ENCODE measurements around the gene AHDC1.
"Not testable (repeated sequence)": the region's sequence is repeated elsewhere in the genome, so short reads cannot be mapped to it uniquely, and the experiment has no call there.

AHDC1 gene

GRCh38 chr1:27547220-27548116 lies 56.5 kb downstream of the AHDC1 start:
- DNase-seq = no peak

DNA sequence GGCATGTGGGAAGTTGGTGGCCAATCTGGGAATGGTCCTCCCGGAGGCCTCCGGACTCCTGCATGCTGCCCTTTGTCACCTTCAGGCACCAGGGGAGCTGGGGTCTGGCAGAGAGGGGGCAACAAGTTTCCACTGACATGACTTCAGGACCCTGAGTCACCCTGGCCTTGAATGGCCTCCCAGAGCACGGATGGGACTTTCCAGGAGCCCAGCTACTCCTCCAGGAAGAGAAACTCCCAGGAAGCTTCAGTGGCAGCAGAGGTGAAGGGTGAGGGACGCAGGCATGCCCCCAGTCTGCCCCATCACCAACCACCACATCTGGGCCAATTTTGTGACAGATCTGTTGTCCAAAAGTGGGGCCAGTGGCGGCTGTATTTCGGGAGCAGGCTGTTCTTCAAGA lies 58.1 kb downstream of the AHDC1 start:
- DNase-seq = no peak

GRCh38 chr1:27545271-27545670 lies 58.7 kb downstream of the AHDC1 start:
- no peak for DNase-seq

DNA sequence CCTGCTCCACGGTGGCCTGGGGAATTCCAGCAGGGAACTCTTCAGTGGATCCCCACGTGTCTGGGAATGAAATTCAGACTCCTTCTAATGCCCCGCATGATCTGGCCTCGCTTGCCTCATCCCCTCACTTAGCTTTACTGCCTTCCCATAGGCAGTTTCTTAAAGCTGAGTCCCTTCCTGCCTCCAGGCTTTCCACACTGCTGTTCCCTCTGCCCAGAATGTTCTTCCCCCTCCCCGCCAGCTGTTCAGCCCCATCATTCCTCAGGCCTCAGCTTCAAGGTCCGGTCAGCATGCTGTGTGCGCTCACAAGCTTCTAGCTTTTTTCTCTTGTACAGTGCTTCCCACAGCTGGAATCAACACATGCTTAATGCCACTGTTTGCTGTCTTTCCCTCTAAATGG lies 59.1 kb downstream of the AHDC1 start:
- DNase-seq = no peak

DNA sequence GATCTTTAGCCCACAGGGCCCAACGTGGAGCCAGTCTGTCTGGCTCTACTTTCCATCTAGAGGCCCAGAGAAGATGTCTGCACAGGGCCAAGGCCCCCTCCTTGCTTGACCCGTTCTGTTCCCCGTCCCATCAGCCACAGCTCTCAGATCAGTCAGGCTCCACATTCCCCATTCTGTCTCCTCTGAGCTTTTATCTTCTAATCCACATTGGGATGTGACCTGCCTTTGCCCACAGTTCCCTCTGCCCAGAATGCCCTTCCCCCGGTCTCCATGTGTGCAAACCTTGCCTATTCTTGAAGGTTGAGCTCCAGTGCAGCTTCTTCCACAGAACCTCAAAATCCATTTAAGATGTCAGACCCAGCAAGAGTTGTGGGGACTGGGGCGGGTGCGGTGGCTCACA lies 60.7 kb downstream of the AHDC1 start:
- no peak for DNase-seq

GRCh38 chr1:27542463-27543273 lies 61.3 kb downstream of the AHDC1 start:
- DNase-seq = no peak

- no peak for DNase-seq
These were observed 63.8 kb downstream of the AHDC1 start for GRCh38 chr1:27539901-27540861.

DNA sequence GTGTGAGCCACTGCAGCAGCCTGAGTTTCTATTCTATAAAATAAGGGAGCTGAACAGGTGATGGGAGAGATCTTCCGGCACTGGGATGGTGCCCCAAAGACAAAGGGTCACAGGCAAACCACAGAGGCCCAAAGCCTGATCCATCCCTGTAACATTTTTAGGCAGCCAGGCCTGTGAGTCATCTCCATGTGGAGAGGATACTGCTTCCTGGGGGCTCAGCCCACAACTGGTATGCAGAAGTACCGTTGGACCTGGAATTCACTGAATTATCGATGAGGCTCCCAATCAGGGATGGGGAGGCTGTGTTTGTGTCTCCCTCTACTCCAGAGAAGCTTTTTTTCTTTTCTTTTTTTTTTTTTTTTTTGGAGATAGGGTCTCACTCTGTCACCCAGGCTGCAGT lies 65.2 kb downstream of the AHDC1 start:
- DNase-seq = no peak

DNA sequence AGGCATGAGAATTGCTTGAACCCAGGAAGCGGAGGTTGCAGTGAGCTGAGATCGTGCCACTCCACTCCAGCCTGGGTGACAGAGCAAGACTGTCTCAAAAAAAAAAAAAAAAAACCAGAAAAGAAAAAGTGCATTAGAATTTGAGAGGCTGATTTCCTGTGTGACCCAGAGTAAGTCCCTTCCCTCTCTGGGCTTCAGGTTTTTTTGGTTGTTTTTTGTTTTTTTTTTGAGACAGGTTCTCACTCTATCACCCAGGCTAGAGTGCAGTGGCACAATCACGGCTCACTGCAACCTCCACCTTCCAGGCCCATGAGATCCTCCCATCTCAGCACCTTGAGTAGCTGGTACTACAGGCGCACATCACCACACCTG lies 65.7 kb downstream of the AHDC1 start:
- not testable (repeated sequence) for DNase-seq

DNA sequence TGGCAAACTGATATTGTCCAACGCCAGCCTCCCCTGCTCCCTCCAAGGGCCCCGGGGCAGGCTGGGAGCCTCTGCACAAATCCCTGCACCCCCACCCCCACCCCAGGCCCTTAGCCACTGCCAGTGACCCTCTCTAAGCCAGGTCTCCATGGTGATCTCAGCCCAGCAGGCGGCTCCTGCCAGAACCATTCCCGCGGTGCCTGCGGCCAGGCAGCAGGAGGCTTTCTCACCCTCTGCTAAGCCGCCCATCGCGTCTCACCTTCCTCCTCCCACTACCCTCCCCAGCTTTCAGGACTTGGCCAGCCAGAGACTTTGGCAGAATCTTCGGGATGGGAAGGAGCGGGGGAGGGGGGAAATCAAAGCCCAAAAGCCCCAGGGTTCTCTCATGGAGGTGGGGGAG lies 67.2 kb downstream of the AHDC1 start:
- DNase-seq = no peak

- no peak for DNase-seq
These were observed 67.8 kb downstream of the AHDC1 start for GRCh38 chr1:27536010-27536757.

DNA sequence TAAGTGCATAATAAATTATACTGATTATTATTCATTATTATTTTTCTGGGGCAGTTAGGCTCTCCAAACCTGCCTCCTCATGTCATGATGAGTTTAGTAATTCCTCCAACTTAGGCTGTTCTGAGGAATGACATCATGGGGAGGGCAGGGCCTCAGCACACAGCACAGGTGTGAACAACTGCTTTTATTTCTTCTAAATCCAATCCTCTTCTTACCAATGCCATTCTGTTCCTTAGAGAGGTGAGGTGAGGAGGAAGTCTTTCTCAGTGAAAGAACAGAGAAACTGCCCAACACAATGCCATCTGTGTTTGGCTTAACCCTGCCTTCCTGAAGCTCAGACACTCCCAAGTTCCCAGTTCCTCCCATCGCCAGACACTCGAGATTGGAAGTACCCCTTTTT lies 68.6 kb downstream of the AHDC1 start:
- no peak for DNase-seq

GRCh38 chr1:27531959-27532685 lies 71.8 kb downstream of the AHDC1 start:
- DNase-seq = no peak

DNA sequence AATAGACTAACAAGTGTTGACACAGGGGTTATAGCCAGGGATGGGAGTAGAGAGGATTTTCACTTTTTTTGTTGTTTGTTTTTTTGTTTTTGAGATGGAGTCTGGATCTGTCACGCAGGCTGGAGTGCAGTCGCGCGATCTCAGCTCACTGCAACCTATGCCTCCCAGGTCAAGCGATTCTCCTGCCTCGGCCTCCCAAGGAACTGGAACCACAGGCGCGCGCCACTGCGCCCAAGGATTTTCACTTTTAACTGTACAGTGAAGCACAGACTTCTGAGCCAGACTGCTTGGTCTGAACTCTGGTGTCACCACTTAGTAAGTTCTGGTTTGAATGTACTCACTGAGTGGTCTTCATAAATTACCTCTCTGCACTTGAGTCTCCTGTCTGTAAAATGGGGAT lies 73.8 kb downstream of the AHDC1 start:
- DNase-seq = no peak

GRCh38 chr1:27529704-27530018 lies 74.3 kb downstream of the AHDC1 start:
- DNase-seq = no peak

- DNase-seq = no peak
These were observed 74.9 kb downstream of the AHDC1 start for GRCh38 chr1:27528818-27529703.

DNA sequence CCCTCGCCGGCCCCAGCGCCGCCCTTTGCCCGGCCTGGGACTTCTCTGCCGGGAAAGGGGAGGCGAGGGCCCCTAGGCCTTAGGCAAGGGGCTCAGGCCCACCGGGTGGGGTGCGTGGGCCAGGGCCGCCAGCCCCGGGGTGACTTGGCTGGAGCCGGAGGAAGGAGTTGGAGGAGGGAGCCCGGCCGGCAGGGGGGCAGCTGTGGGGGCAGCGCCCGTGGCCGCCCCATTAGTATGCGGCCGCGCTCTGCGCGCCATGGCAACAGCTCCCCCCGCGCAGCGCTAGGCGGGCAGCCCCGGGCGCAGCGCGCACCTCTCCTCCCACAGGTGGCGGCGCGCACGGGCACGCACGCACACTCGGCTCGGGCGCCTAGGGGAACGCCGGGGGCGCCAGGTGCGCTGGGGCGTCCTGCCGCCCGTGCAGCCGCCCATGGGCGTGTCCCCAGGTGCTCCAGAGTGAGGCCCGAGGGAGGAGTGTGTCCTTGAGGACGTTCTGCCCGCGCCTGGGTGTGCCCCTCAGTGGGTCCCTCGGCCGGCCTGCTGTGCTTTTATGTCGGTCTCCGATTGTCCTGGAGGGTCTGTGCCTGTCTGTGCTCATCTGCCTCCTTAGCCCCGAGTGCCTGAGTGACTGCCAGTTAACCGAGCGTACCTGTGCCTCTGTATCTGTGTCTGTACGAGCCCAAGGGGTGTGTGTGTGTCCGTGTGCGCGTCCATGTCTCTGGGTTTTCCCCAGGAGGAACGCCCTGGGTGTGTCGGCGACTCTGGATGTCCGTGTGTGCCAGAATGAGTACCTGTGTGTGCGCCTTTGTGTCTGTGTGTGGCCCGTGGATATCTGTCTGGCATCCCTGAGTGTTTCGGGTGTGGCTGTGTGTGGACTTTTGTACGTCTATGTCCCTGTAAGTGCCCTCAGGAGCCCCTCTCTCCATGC lies 75.8 kb downstream of the AHDC1 start:
- no peak for DNase-seq

GRCh38 chr1:27527223-27527889 lies 76.6 kb downstream of the AHDC1 start:
- DNase-seq = peak; percentile 83

Data from NCI-H1694 treated with DMSO at 0.1 percent for 48 hours (cell line).